GM12891 (cell line): ENCODE results near the gene IRF3.
A peak's percentile ranks its signal among the peaks of the same experiment; 100 is the strongest.

ENCODE experiments used
- DNase-seq: peaks from one replicate; pipeline ENCODE4 v3.0.0; 2011; ENCODE audit warnings: low spot score; ENCODE audit not compliant: insufficient read length
- FAIRE-seq: peaks from 2 replicates; lab custom pipeline; 2011; peaks lifted over from hg19 to GRCh38; lab: Jason Lieb, UNC
- PAX5 ChIP-seq: IDR thresholded peaks from 2 replicates; pipeline ENCODE4 v1.6.1; 2011; ENCODE audit warnings: low read length, moderate library complexity, mild to moderate bottlenecking; ENCODE audit not compliant: insufficient read depth, severe bottlenecking
- POLR2A ChIP-seq: IDR thresholded peaks from 2 replicates; pipeline ENCODE4 v1.6.1; 2011; ENCODE audit warnings: low read depth, low read length, control low read depth
- POLR2AphosphoS5 ChIP-seq: IDR thresholded peaks from 2 replicates; pipeline ENCODE4 v1.6.1; 2011; ENCODE audit warnings: low read depth, low read length, control low read depth
- POU2F2 ChIP-seq: IDR thresholded peaks from 2 replicates; pipeline ENCODE4 v1.6.1; 2011; ENCODE audit warnings: low read depth, mild to moderate bottlenecking, control low read depth, low read length, moderate library complexity
- SPI1 ChIP-seq: IDR thresholded peaks from 2 replicates; pipeline ENCODE4 v1.6.1; 2011; ENCODE audit warnings: low read depth, low read length, control low read depth
- TAF1 ChIP-seq: IDR thresholded peaks from 2 replicates; pipeline ENCODE4 v1.6.1; 2011; ENCODE audit warnings: low read depth, low read length, control low read depth

Gene IRF3

DNA sequence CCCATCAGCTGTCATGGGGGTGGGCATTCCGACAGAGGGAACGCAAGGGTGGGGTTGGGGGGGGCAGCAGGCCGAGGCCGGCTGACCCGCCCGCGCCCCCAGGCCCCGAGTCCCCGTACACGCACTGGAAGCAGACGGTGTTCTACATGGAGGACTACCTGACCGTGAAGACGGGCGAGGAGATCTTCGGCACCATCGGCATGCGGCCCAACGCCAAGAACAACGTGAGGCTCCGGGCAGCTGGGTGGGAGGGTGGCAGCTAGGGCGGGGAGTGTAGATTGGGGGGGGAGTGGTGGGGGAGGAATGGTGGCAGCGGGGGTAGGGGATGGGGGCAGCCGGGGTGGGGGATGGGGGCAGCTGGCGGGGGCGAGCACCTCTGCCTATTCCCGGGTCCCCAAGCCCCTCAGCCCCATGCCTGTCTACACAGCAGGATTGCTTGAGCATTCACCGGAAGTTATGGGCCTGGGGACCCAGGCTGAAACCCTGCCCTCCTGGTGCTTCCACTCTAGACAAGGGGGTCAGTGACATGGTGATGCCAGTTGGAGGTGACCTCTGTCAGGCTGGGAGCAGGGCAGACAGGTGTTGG lies 20.9 kb upstream of the IRF3 start:
- FAIRE-seq = no peak
- no peak for TF ChIP-seq POU2F2
- no peak for TF ChIP-seq TAF1
- TF ChIP-seq SPI1 = no peak
- TF ChIP-seq PAX5 = no peak
- TF ChIP-seq POLR2AphosphoS5 = no peak
- no peak for TF ChIP-seq POLR2A
- DNase-seq = no peak

DNA sequence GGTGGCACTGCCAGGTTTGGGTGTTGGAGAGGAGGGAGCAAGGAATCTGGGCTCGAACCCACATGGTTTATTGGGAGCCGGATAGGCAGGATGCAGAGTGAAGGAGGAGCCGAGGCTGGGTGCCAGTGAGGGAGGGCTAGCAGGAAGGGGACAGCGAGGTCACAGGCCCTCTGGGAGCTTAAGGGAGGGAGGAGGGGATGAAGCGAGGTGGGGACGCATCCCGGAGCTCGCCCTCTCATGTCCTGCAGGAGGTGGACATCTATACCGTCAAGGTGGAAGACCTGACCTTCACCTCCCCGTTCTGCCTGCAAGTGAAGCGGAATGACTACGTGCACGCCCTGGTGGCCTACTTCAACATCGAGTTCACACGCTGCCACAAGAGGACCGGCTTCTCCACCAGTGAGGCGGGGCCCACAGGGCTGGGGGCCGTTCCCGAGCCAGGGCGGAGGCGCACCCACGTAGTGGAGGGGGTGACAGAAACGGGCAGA lies 20.2 kb upstream of the IRF3 start:
- TF ChIP-seq POLR2A (peak; percentile 17; the same call in 1 of the 2 replicates), POLR2AphosphoS5 (peak; percentile 70), TAF1 (no peak), SPI1 (no peak), POU2F2 (no peak), PAX5 (no peak)
- FAIRE-seq = no peak

DNA sequence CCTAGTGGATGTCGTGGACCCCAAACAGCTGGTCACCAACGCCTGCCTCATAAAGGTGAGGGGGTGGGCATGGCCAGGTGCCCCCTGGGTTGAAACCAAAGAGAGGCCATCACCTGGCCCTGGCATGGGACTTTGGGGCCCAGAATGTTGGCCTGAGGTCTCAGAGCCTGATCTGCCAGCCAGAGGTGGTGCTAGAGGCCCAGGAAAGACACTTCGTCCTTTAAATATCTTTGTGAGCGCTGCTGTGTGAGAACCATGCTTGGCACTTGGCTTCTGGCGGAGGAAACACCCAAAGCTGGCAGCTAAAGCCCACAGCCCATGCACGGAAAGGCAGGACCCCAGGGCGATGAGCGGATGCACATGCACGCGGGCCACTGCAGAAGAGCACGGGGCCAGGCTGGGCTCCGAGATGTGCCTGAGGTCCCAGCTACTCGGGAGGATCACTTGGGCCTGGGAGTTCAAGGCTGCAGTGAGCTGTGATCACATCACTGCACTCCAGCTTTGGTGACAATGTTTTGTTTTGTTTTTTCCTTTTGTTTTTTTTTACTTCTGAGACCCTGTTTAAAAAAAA lies 19.4 kb upstream of the IRF3 start:
- TF ChIP-seq POU2F2 (no peak), POLR2AphosphoS5 (peak; percentile 26; the same call in 1 of the 2 replicates)
- FAIRE-seq = no peak
- DNase-seq = no peak

More for the DNA sequence above, 20.2 kb upstream of the IRF3 start:
- no peak for DNase-seq

- no peak for DNase-seq
- FAIRE-seq = peak; percentile 67
- TF ChIP-seq SPI1 = no peak
- no peak for TF ChIP-seq PAX5
- peak; percentile 66; the same call in 1 of the 2 replicates for TF ChIP-seq POLR2AphosphoS5
- peak; percentile 66 for TF ChIP-seq POLR2A
- no peak for TF ChIP-seq POU2F2
Measured at GRCh38 chr19:49684251-49684982, 18.8 kb upstream of the IRF3 start.

DNA sequence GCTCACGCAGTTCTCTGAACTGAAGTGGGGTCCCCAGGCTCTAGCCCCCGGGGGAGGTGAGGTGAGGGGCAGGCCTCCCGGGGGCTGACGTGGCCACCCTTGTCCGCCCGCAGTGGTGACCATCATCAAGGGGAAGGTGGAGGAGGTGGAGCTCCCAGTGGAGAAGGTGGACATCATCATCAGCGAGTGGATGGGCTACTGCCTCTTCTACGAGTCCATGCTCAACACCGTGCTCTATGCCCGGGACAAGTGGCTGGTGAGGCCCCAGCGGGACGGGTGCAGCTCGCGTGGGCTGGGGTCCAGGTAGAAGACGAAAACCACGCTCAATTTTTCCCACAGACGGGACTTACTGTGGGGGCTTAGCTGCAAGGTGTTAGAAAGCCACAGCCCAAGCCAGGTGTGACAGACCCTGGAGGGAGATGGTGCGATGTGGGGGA lies 18.2 kb upstream of the IRF3 start:
- DNase-seq (no peak), FAIRE-seq (no peak)
- TF ChIP-seq POLR2AphosphoS5 (peak; percentile 29; the same call in 1 of the 2 replicates), POU2F2 (0 out of 2 replicates have a peak, but pooled peaks have one; percentile 39), POLR2A (no peak), SPI1 (no peak), TAF1 (no peak)

DNA sequence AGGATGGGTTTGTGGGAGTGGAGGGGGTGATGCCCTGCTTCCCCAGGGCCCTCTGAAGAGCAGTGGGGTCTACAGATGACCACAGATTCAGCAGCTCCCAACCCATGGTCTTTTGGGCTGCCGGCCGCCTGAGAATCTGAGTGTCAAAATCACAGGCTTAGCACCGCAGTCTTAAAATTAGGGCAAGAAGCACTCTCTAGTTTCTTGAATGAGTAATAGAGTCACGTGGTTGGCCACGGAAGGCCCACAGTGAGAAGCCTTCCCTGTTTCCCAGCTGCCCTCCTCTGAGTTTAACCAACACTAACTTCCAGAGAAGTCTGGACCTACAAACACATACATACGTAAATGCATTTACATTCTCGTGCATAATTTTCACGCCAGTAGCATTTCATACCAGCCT lies 16.6 kb upstream of the IRF3 start:
- TF ChIP-seq SPI1 = no peak
- no peak for TF ChIP-seq POLR2AphosphoS5
- no peak for TF ChIP-seq POLR2A
- no peak for TF ChIP-seq POU2F2
- TF ChIP-seq TAF1 = no peak
- TF ChIP-seq PAX5 = no peak
- no peak for DNase-seq
- no peak for FAIRE-seq

GRCh38 chr19:49681830-49682229 lies 16.2 kb upstream of the IRF3 start:
- TF ChIP-seq TAF1 (no peak), POLR2AphosphoS5 (no peak), POLR2A (no peak), POU2F2 (no peak)
- no peak for DNase-seq
- no peak for FAIRE-seq

- DNase-seq (peak; percentile 90), FAIRE-seq (peak; percentile 96)
- TF ChIP-seq POU2F2 (no peak), TAF1 (no peak), POLR2AphosphoS5 (no peak), SPI1 (no peak), POLR2A (no peak), PAX5 (no peak)
Measured at GRCh38 chr19:49680421-49681351, 15.0 kb upstream of the IRF3 start.

DNA sequence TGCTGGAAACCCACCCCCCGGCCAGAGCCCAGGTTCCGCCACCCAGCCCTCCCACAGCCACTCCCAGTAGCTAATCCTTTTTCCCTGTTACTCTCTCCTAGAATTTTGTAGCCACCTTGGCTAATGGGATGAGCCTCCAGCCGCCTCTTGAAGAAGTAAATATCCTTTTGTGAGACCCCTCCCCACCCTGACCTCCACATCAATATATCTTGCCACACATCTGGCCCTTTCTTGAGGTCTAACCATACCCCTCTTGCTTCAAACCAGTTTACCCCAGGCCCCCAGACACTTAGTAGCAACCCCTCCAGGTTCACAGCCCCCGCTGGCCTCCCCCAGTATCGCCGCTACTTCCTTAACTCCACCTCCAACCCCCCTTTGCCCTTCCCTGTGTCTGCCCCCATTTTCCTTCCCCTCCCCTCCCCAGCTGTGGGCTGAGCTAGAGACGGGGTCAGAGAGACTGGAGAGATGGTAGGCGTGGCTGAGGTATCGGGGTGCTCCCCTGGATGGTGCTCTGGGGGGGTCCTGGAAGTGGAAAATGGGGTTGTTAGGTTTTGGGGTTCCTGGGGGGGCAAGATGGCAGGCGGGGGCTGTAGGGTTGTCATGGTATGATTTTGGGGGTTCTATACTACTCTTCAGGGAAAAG lies 14.2 kb upstream of the IRF3 start:
- TF ChIP-seq SPI1 = no peak
- no peak for TF ChIP-seq POU2F2
- TF ChIP-seq PAX5 = no peak
- TF ChIP-seq POLR2AphosphoS5 = no peak
- TF ChIP-seq TAF1 = no peak
- TF ChIP-seq POLR2A = no peak
- DNase-seq (no peak), FAIRE-seq (no peak)
